AG04449 (cell line): ENCODE measurements around the gene CNTD1.
"Not testable (repeated sequence)": the region's sequence is repeated elsewhere in the genome, so short reads cannot be mapped to it uniquely, and the experiment has no call there.

Experiments used
- CTCF ChIA-PET: fragments of 350-600 bp; formaldehyde crosslinking; extraction: SDS; loops from one replicate; lab custom pipeline; 2021; ENCODE audit warnings: antibody characterized with exemption; lab: Yijun Ruan, JAX
- POLR2A ChIA-PET: fragments of 400-600, 350-600 bp; formaldehyde crosslinking; extraction: SDS; loops from one replicate; lab custom pipeline; 2020; ENCODE audit warnings: antibody characterized with exemption, inconsistent platforms; lab: Yijun Ruan, JAX
- DNase-seq: peaks from one replicate; pipeline ENCODE4 v3.0.0-alpha.2; 2010; ENCODE audit warnings: low read depth, low spot score
- H3K4me3 ChIP-seq: 2 replicates; pipeline ENCODE4 v1.5.1; 2011; ENCODE audit warnings: low read depth, mild to moderate bottlenecking, control low read depth, low read length
- TF ChIP-seq, protein P1 (sequence below): IDR thresholded peaks from one replicate; pipeline ENCODE4 v1.5.1; 2011; ENCODE audit warnings: mild to moderate bottlenecking, moderate library complexity, low read length, control low read depth, inconsistent platforms; ENCODE audit not compliant: insufficient read depth; ENCODE audit errors: missing control alignments

Gene CNTD1

DNA sequence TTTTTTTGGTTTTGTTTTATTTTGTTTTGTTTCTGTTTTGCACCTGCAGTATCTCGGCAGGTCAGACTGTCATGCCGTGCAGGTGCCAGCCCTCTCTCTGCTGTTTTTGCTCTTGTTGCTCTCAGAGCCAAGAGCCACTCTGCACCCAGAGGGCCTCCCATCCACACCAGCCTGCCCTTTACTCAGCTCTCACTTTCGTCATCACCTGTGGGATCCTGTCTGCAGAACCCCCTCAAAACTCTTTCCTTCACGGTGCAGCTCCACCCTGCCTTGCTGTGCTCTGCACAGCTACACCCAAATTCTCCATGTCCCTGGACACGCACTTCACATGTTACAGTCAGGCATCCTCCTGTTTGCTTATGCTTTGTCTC lies 54.9 kb downstream of the CNTD1 start:
- H3K4me3 ChIP-seq = no peak overlapping the region
- ChIA-PET CTCF (interaction anchor here (0.6 to 1.3 kb wide), 3 partner anchors 10 to 83 kb away, joined by 3 to 18 read pairs (median 5); partner anchors contain the start of gene AOC2), POLR2A (interaction anchor here (0.5 kb wide), 1 partner anchor 31 kb away, joined by 4 read pairs; no protein-coding TSS in a partner anchor)
- TF ChIP-seq, protein P1, sequence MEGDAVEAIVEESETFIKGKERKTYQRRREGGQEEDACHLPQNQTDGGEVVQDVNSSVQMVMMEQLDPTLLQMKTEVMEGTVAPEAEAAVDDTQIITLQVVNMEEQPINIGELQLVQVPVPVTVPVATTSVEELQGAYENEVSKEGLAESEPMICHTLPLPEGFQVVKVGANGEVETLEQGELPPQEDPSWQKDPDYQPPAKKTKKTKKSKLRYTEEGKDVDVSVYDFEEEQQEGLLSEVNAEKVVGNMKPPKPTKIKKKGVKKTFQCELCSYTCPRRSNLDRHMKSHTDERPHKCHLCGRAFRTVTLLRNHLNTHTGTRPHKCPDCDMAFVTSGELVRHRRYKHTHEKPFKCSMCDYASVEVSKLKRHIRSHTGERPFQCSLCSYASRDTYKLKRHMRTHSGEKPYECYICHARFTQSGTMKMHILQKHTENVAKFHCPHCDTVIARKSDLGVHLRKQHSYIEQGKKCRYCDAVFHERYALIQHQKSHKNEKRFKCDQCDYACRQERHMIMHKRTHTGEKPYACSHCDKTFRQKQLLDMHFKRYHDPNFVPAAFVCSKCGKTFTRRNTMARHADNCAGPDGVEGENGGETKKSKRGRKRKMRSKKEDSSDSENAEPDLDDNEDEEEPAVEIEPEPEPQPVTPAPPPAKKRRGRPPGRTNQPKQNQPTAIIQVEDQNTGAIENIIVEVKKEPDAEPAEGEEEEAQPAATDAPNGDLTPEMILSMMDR = no peak
- DNase-seq = no peak

DNA sequence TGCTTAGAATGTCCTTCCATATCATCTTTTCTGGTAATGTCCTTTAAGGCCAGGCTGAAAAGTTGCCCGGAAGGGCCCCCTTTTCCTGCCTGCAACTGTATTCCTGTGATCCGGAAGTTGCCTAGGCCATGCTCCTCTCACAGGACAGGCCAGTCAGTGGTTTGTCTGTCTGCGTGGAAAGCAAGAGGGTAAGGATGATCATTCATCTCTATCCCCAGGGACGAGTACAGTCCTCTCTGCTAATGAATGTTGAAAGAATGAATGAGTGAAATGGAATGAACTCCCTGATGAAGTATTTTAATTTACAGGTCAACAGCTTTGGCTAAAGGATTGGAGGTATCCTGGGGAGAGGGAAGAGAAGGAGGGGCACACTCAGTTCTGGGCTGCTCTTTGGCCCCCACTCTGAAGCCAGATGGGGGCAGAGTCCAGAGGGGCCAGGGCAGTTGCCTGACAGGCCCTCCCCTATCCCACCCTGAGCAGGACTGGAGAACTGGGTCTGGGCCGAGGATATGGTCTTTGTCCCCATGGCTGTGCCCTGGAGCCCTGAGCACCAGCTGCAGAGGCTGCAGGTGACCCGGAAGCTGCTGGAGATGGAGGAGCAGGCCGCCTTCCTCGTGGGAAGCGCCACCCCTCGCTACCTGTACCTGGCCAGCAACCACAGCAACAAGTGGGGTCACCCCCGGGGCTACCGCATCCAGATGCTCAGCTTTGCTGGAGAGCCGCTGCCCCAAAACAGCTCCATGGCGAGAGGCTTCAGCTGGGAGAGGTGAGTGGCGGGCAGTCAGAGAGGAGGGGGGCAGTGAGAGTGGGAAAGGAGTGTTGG lies 55.5 kb downstream of the CNTD1 start:
- TF ChIP-seq, protein P1 = no peak
- POLR2A ChIA-PET = no interaction called here
- no peak overlapping the region for H3K4me3 ChIP-seq
- CTCF ChIA-PET = interaction anchor here (0.6 to 2.7 kb wide), 4 partner anchors 9 to 85 kb away, joined by 3 to 11 read pairs (median 5); partner anchors contain the start of gene AOC2
- no peak for DNase-seq

DNA sequence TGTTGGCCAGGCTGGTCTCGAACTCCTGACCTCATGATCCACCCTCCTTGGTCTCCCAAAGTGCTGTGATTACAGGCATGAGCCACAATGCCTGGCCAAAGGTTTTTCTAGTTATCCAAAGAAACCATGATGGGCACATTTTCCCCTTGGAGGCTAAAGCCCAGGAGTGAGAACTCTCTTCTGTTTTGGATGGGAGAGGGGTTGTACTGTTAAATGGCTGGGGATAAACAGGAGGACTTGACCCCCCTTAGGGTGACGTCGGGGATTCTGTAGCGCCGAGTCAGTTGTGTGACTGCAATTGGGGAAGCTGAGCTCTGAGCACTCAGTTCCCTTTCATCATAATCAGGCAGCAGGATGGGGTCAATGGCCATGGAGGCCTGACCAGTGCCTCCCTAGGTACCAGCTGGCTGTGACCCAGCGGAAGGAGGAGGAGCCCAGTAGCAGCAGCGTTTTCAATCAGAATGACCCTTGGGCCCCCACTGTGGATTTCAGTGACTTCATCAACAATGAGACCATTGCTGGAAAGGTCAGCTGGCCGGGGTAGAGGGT lies 56.5 kb downstream of the CNTD1 start:
- ChIA-PET POLR2A (no interaction called here), CTCF (interaction anchor here (1.0 to 2.7 kb wide), 3 partner anchors 10 to 84 kb away, joined by 3 to 11 read pairs (median 7); partner anchors contain the start of gene AOC2)
- no peak for DNase-seq
- TF ChIP-seq, protein P1 = no peak
- no peak overlapping the region for H3K4me3 ChIP-seq

DNA sequence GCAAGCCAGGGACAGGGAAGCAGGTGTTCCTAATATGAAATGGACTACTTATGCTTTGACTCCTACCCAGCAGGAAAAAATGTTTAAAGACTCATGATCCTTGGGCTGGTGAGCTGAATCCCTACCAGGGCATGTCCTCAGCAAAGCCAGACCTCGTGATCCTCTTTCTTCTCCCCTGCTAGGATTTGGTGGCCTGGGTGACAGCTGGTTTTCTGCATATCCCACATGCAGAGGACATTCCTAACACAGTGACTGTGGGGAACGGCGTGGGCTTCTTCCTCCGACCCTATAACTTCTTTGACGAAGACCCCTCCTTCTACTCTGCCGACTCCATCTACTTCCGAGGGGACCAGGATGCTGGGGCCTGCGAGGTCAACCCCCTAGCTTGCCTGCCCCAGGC lies 57.4 kb downstream of the CNTD1 start:
- H3K4me3 ChIP-seq, DNase-seq, POLR2A ChIA-PET: not testable (repeated sequence)
- CTCF ChIA-PET = interaction anchor here (2.2 to 2.7 kb wide), 2 partner anchors 11 to 13 kb away, joined by 7 to 11 read pairs; partner anchors contain the start of gene AOC2

DNA sequence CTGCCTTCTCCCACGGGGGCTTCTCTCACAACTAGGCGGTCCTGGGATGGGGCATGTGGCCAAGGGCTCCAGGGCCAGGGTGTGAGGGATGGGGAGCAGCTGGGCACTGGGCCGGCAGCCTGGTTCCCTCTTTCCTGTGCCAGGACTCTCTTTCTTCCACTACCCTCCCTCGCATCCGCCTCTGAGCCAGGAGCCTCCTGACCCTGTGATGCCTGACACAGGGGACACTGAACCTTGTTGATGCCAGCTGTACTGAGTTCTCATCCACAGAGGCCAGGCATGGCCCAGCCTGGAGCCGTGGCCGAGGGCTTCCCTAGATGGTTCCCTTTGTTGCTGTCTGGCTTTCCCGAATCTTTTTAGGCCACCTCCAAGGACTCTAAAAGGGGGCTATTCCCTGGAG lies 57.9 kb downstream of the CNTD1 start:
- CTCF ChIA-PET = interaction anchor here (2.1 to 2.7 kb wide), 2 partner anchors 11 to 13 kb away, joined by 4 to 11 read pairs; no protein-coding TSS in a partner anchor
- POLR2A ChIA-PET = not testable (repeated sequence)

DNA sequence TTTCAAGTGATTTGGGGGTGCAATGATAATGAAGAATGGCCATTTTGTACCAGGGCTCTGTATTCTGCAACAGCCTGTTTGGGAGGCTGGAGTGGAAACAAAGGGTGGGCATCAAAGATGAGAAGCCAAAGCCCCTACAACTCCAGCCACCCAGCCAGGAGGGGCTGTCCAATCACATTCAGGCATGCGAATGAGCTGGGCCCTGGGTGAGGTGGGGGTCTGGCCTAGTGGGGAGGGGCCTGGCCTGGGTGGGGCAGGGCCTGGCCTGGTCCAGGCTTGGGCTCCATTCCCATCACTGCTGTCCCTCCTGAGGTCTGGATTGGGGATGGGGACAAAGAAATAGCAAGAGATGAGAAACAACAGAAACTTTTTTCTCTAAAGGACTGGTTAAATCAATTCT lies 58.7 kb downstream of the CNTD1 start:
- CTCF ChIA-PET = interaction anchor here (2.1 kb wide), 1 partner anchor 12 kb away, joined by 4 read pairs; no protein-coding TSS in a partner anchor
- POLR2A ChIA-PET = no interaction called here

More for the DNA sequence above, 57.9 kb downstream of the CNTD1 start:
- not testable (repeated sequence) for DNase-seq, H3K4me3 ChIP-seq

More for the DNA sequence above, 58.7 kb downstream of the CNTD1 start:
- H3K4me3 ChIP-seq = no peak overlapping the region
- TF ChIP-seq, protein P1 = no peak
- DNase-seq = no peak
